Heart left ventricle (tissue), 13 donors: Measurements from ENCODE around the gene MAML3.

ENCODE experiments used
- POLR2A ChIP-seq, 2 donors: fragments of 450-650 bp; IDR thresholded peaks; one replicate each; pipeline ENCODE4 v1.6.1; 2017; ENCODE audit warnings: antibody characterized with exemption in 2 of 2, mild to moderate bottlenecking in 2 of 2, moderate library complexity in 2 of 2
- TF ChIP-seq, protein P1 (sequence below), 12 donors: fragments of 200-600 bp; sonication (generic) in 4 of 12; IDR thresholded peaks; one replicate each; pipeline versions ENCODE4 v1.5.0 to v1.8.0; 2018 to 2022; ENCODE audit warnings: antibody characterized with exemption in 12 of 12, mild to moderate bottlenecking in 5 of 12
- donor health status: ischemic (EF 13 %, LVEDD 7.1; RV severe dilation, severe dysfunction).
- donor health status: DM: no; HTN: yes; CAD: no.
- donor health status: DM: no; HTN: no; CAD: no.
- donor health status: ischemic (EF 25% LVEDD 6.9; RV normal size, moderate dysfunction).
- donor health status: ischemic (EF 25% LVEDD 5.7; RV mildly dilated, moderate dysfunction).
- donor health status: ischemic (EF 35%, LVEDD 5.7; RV mildly dilated, moderate dysfunction).
- donor health status: nonischemic (EF 11% LVEDD 7.7; RV severe dilation, severe dysfunction).
- donor health status: DM: yes; HTN: yes; CAD: no.
- donor health status: PGD.
- donor health status: ischemic (EF 29% LVEDD 5.4; RV normal size, mild dysfunction).
- donor health status: nonischemic (EF 23%, LVEDD 6.1; RV moderate dilation, normal function).

DNA sequence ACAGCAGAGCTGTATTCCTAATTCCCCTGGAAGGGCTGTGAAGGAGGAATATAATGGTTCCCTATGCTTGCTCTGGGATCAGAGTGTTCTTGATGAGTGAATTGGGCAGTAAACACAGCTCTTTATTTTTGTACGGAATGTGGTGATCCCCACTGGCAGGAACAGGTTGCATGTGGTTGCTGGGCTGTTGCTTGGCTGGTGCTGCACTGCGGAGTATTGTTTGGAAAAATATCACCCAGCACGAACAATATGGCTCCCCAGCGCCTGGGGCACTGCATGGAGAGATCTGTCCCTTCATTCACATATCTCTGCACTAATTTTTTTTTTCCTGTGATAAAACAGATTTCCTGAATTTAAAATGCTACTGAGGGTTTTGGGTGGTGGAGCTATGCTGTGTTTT lies 368.6 kb downstream of the MAML3 start:
- TF ChIP-seq, protein P1, sequence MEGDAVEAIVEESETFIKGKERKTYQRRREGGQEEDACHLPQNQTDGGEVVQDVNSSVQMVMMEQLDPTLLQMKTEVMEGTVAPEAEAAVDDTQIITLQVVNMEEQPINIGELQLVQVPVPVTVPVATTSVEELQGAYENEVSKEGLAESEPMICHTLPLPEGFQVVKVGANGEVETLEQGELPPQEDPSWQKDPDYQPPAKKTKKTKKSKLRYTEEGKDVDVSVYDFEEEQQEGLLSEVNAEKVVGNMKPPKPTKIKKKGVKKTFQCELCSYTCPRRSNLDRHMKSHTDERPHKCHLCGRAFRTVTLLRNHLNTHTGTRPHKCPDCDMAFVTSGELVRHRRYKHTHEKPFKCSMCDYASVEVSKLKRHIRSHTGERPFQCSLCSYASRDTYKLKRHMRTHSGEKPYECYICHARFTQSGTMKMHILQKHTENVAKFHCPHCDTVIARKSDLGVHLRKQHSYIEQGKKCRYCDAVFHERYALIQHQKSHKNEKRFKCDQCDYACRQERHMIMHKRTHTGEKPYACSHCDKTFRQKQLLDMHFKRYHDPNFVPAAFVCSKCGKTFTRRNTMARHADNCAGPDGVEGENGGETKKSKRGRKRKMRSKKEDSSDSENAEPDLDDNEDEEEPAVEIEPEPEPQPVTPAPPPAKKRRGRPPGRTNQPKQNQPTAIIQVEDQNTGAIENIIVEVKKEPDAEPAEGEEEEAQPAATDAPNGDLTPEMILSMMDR (IDR thresholded peaks at IDR 0.05): no peak
- TF ChIP-seq POLR2A (IDR thresholded peaks at IDR 0.05): no peak
